ENCODE data around the gene TNFRSF12A.

Gene TNFRSF12A

GRCh38 chr16:3020247-3020603 is at the start of gene TNFRSF12A:
Gene TNFRSF12A, plus strand, starts transcription at chr16:3020368. Its CDS starts 30 bp downstream, at chr16:3020398.
- peak; percentile 77 for DNase-seq
- peaks cover 4% of the 10 kb centered on the region for H3K36me3 Mint-ChIP-seq (ENCODE audit: low read depth)
- peaks cover 53% of the 10 kb centered on the region for H3K4me1 Mint-ChIP-seq
- H3K4me3 Mint-ChIP-seq = peak within 1 kb of the TSS; percentile 87
- no peaks in the 10 kb centered on the region for H3K9me3 Mint-ChIP-seq
- peaks cover 8% of the 10 kb centered on the region for H3K27me3 Mint-ChIP-seq (ENCODE audit: low read depth, poor library complexity)
- peak within 1 kb of the TSS; percentile 94 for H3K27ac Mint-ChIP-seq
- no peak for TF ChIP-seq CTCF (IDR thresholded peaks at IDR 0.05)

- DNase-seq = no peak
- Mint-ChIP-seq H3K4me1 (peaks cover 24% of the 10 kb centered on the region), H3K36me3 (ENCODE audit: low read depth) (no peaks in the 10 kb centered on the region), H3K27ac (no peak overlapping the region), H3K27me3 (ENCODE audit: low read depth, poor library complexity) (no peaks in the 10 kb centered on the region), H3K9me3 (no peaks in the 10 kb centered on the region), H3K4me3 (peak overlapping the region; percentile 71)
- no peak for TF ChIP-seq CTCF (IDR thresholded peaks at IDR 0.05)
These were observed 49.6 kb upstream of the TNFRSF12A start for GRCh38 chr16:2970563-2970962.

- Mint-ChIP-seq H3K36me3 (ENCODE audit: low read depth) (no peaks in the 10 kb centered on the region), H3K27ac (no peak overlapping the region), H3K9me3 (no peaks in the 10 kb centered on the region), H3K4me3 (peak overlapping the region; percentile 71), H3K27me3 (ENCODE audit: low read depth, poor library complexity) (no peaks in the 10 kb centered on the region), H3K4me1 (peaks cover 24% of the 10 kb centered on the region)
- no peak for TF ChIP-seq CTCF (IDR thresholded peaks at IDR 0.05)
- DNase-seq = no peak
These were observed 48.8 kb upstream of the TNFRSF12A start for GRCh38 chr16:2971134-2971984.

GRCh38 chr16:2971985-2972784 is 48.0 kb upstream of the TNFRSF12A start:
- peak overlapping the region; percentile 35 for H3K4me3 Mint-ChIP-seq
- no peak for TF ChIP-seq CTCF (IDR thresholded peaks at IDR 0.05)
- peaks cover 24% of the 10 kb centered on the region for H3K4me1 Mint-ChIP-seq
- H3K27me3 Mint-ChIP-seq (ENCODE audit: low read depth, poor library complexity) = no peaks in the 10 kb centered on the region
- DNase-seq = no peak
- H3K36me3 Mint-ChIP-seq (ENCODE audit: low read depth) = no peaks in the 10 kb centered on the region
- H3K9me3 Mint-ChIP-seq = no peaks in the 10 kb centered on the region
- H3K27ac Mint-ChIP-seq = peak overlapping the region; percentile 52

- peaks cover 3% of the 10 kb centered on the region for H3K27me3 Mint-ChIP-seq (ENCODE audit: low read depth, poor library complexity)
These were observed 47.1 kb upstream of the TNFRSF12A start for GRCh38 chr16:2973093-2973492.

More at GRCh38 chr16:2973093-2973492, 47.1 kb upstream of the TNFRSF12A start:
- H3K27ac Mint-ChIP-seq = no peak overlapping the region
- DNase-seq = no peak
- H3K4me3 Mint-ChIP-seq = no peak overlapping the region
- no peak for TF ChIP-seq CTCF (IDR thresholded peaks at IDR 0.05)
- H3K36me3 Mint-ChIP-seq (ENCODE audit: low read depth) = no peaks in the 10 kb centered on the region
- peaks cover 24% of the 10 kb centered on the region for H3K4me1 Mint-ChIP-seq
- H3K9me3 Mint-ChIP-seq = no peaks in the 10 kb centered on the region
